Smooth muscle cell (in vitro differentiated cells): ENCODE data around the gene MAPKBP1. TPM values are rescaled to one million over a fixed set of nuclear protein-coding genes. Genes with fewer than 3 reads are reported as not detected.
"Not testable (repeated sequence)": the region's sequence is repeated elsewhere in the genome, so short reads cannot be mapped to it uniquely, and the experiment has no call there.

Source experiments
- DNase-seq: peaks from one replicate; lab custom pipeline; 2025; ENCODE audit not compliant: unreplicated experiment; lab: John Stamatoyannopoulos, UW
- H2AFZ ChIP-seq: fragments of 200-600 bp; sonication (generic); 2 replicates; pipeline ENCODE4 v1.6.0; 2016; ENCODE audit warnings: antibody characterized with exemption, low read depth, mild to moderate bottlenecking
- H3F3A ChIP-seq: fragments of 200-600 bp; sonication (generic); 2 replicates; pipeline ENCODE4 v1.6.0; 2017; ENCODE audit warnings: antibody characterized with exemption, low read depth
- H3K27ac ChIP-seq: fragments of 200-600 bp; sonication (generic); 2 replicates; pipeline ENCODE4 v1.5.1; 2016; ENCODE audit warnings: low read depth, mild to moderate bottlenecking
- H3K27me3 ChIP-seq: fragments of 200-600 bp; sonication (generic); 2 replicates; pipeline ENCODE4 v1.6.1; 2016; ENCODE audit warnings: low read depth, mild to moderate bottlenecking
- H3K36me3 ChIP-seq: fragments of 200-600 bp; sonication (generic); 2 replicates; pipeline ENCODE4 v1.5.1; 2016; ENCODE audit warnings: low read depth
- H3K4me1 ChIP-seq: fragments of 200-600 bp; sonication (generic); 2 replicates; pipeline ENCODE4 v1.5.1; 2016; ENCODE audit warnings: low read depth
- H3K4me2 ChIP-seq: fragments of 200-600 bp; sonication (generic); 2 replicates; pipeline ENCODE4 v1.6.0; 2016; ENCODE audit warnings: mild to moderate bottlenecking
- H3K4me3 ChIP-seq: fragments of 200-600 bp; sonication (generic); 2 replicates; pipeline ENCODE4 v1.5.1; 2016; ENCODE audit warnings: mild to moderate bottlenecking
- H3K79me2 ChIP-seq: fragments of 200-600 bp; sonication (generic); 2 replicates; pipeline ENCODE4 v1.6.0; 2016; ENCODE audit warnings: low read depth, mild to moderate bottlenecking
- H3K9ac ChIP-seq: fragments of 200-600 bp; sonication (generic); 2 replicates; pipeline ENCODE4 v1.6.0; 2016; ENCODE audit warnings: low read depth
- H3K9me3 ChIP-seq: fragments of 200-600 bp; sonication (generic); replicated peaks from 2 replicates; pipeline ENCODE4 v1.5.1; 2016; ENCODE audit warnings: low read depth
- H4K20me1 ChIP-seq: fragments of 200-600 bp; sonication (generic); 2 replicates; pipeline ENCODE4 v1.6.0; 2016; ENCODE audit warnings: low read depth
- CTCF ChIP-seq: fragments of 200-600 bp; sonication (generic); IDR thresholded peaks from 2 replicates; pipeline ENCODE4 v1.5.1; 2017; ENCODE audit warnings: borderline replicate concordance, mild to moderate bottlenecking, antibody characterized with exemption; ENCODE audit not compliant: insufficient read depth, poor library complexity, severe bottlenecking
- WGBS: methylation state at CpG from one replicate; pipeline ENCODE4 v1.1.7; 2016; ENCODE audit warnings: low lambda C conversion rate; 5-methylcytosine and 5-hydroxymethylcytosine counted together
- polyA plus RNA-seq: library from polyadenylated mRNA; unstranded; fragments of >200 nt; fragmentation: Nextera tagmentation; extraction: Ambion mirVana; gene quantifications from 2 replicates; pipeline ENCODE4 v1.2.1, GENCODE V29; 2016
- total RNA-seq: library from RNA; depleted of rRNA; stranded (reverse); fragments of >200 nt; gene quantifications from 2 replicates; pipeline ENCODE4 v1.2.3, GENCODE V29; 2014

The MAPKBP1 gene
- total RNA-seq (9.0 and 10.7 TPM in 2 replicates), polyA plus RNA-seq (6.6 and 9.3 TPM in 2 replicates)

- no peaks in the 10 kb centered on the region for H3K36me3 ChIP-seq
- 1% methylated on average over 62 of the region's 62 CpGs for WGBS
- peak within 1 kb of the TSS; percentile 63 for H3K9ac ChIP-seq
- peaks cover 35% of the 10 kb centered on the region for H4K20me1 ChIP-seq
- H3K4me1 ChIP-seq: peaks cover 37% of the 10 kb centered on the region
- H3K4me2 ChIP-seq: peak within 1 kb of the TSS; percentile 88
- H3K27me3 ChIP-seq: no peaks in the 10 kb centered on the region
- peaks cover 5% of the 10 kb centered on the region for H3K79me2 ChIP-seq
- TF ChIP-seq CTCF: peak; percentile 54
- H2AFZ ChIP-seq: peak within 1 kb of the TSS; percentile 27
- DNase-seq: peak; percentile 87
- H3K9me3 ChIP-seq: no peaks in the 10 kb centered on the region
- peak within 1 kb of the TSS; percentile 64 for H3K4me3 ChIP-seq
- H3K27ac ChIP-seq: peak within 1 kb of the TSS; percentile 63
- peaks cover 30% of the 10 kb centered on the region for H3F3A ChIP-seq
Measured at GRCh38 chr15:41774062-41774881, at the start of gene MAPKBP1. TSS of gene MAPKBP1 (plus strand) at chr15:41774484. CDS start at chr15:41775276, 792 bp downstream.

- H3K27me3 ChIP-seq: no peaks in the 10 kb centered on the region
- DNase-seq: no peak
- no peak overlapping the region for H3K4me3 ChIP-seq
- H3K9me3 ChIP-seq: no peaks in the 10 kb centered on the region
- no peak overlapping the region for H3K4me2 ChIP-seq
- no peak overlapping the region for H2AFZ ChIP-seq
- WGBS: 65% methylated on average over 3 of the region's 3 CpGs
- peaks cover 9% of the 10 kb centered on the region for H3K4me1 ChIP-seq
- no peak overlapping the region for H3K27ac ChIP-seq
- no peaks in the 10 kb centered on the region for H3K79me2 ChIP-seq
- no peak overlapping the region for H3K9ac ChIP-seq
- H4K20me1 ChIP-seq: peaks cover 44% of the 10 kb centered on the region
- peaks cover 6% of the 10 kb centered on the region for H3K36me3 ChIP-seq
- no peaks in the 10 kb centered on the region for H3F3A ChIP-seq
- no peak for TF ChIP-seq CTCF
Measured at GRCh38 chr15:41727143-41727542, 47.1 kb upstream of the MAPKBP1 start.

- not testable (repeated sequence) for H3K27me3 ChIP-seq, H3K9me3 ChIP-seq, H2AFZ ChIP-seq, H3K4me3 ChIP-seq, H3K36me3 ChIP-seq, DNase-seq, H3F3A ChIP-seq, H3K79me2 ChIP-seq, H3K4me1 ChIP-seq, H3K9ac ChIP-seq, H3K4me2 ChIP-seq
- Histone ChIP-seq H4K20me1 (peaks cover 44% of the 10 kb centered on the region), H3K27ac (peak overlapping the region; percentile 1)
- 81% methylated on average over 11 of the region's 11 CpGs for WGBS
Measured at GRCh38 chr15:41728061-41728460, 46.2 kb upstream of the MAPKBP1 start.

GRCh38 chr15:41730543-41730942 lies 43.7 kb upstream of the MAPKBP1 start:
- H4K20me1 ChIP-seq: peaks cover 27% of the 10 kb centered on the region
- H3K4me1 ChIP-seq: peaks cover 9% of the 10 kb centered on the region
- H3F3A ChIP-seq: no peaks in the 10 kb centered on the region
- no peak overlapping the region for H3K4me3 ChIP-seq
- no peak overlapping the region for H3K4me2 ChIP-seq
- H3K9ac ChIP-seq: no peak overlapping the region
- no peak overlapping the region for H2AFZ ChIP-seq
- H3K79me2 ChIP-seq: no peaks in the 10 kb centered on the region
- no peaks in the 10 kb centered on the region for H3K27me3 ChIP-seq
- no peaks in the 10 kb centered on the region for H3K9me3 ChIP-seq
- no peak overlapping the region for H3K27ac ChIP-seq
- no peak for DNase-seq
- H3K36me3 ChIP-seq: peaks cover 6% of the 10 kb centered on the region
- 79% methylated on average over 4 of the region's 4 CpGs for WGBS
- no peak for TF ChIP-seq CTCF
